Endothelial cell of umbilical vein (primary cell): Measurements from ENCODE around the gene LAMTOR2. TPM values are rescaled to one million over a fixed set of nuclear protein-coding genes. Genes with fewer than 3 reads are reported as not detected.

Experiments
- BruUV-seq: library from RNA; stranded (reverse); fragments of 400-500 nt; replicated peaks from 2 replicates; lab custom pipeline; 2021; lab: Mats Ljungman, UMichigan
- CTCF ChIA-PET: fragments of 300-600, 350-600 bp; sonication (Branson Sonifier 250); formaldehyde crosslinking; loops from one replicate; lab custom pipeline; 2021; ENCODE audit warnings: antibody characterized with exemption, inconsistent platforms; lab: Charles Lee
- POLR2A ChIA-PET: fragments of 300-600, 350-600 bp; sonication (Branson Sonifier 250); formaldehyde crosslinking; loops from one replicate; lab custom pipeline; 2021; ENCODE audit warnings: antibody characterized with exemption, inconsistent platforms; lab: Charles Lee
- DNase-seq: peaks from one replicate; pipeline ENCODE4 v3.0.0-alpha.2; 2011; ENCODE audit warnings: low read depth, low spot score
- FAIRE-seq: peaks from 2 replicates; lab custom pipeline; 2011; peaks lifted over from hg19 to GRCh38; lab: Jason Lieb, UNC
- H2AFZ ChIP-seq: 2 replicates; pipeline ENCODE4 v1.6.0; 2012; ENCODE audit warnings: low read depth, low read length, control low read depth, inconsistent platforms
- H3K27ac ChIP-seq: 2 replicates; pipeline ENCODE4 v1.5.1; 2011; ENCODE audit warnings: low read depth, mild to moderate bottlenecking, control low read depth, low read length, moderate library complexity; ENCODE audit not compliant: insufficient read depth
- H3K27me3 ChIP-seq, 2 experiments: 2 replicates each; pipeline versions ENCODE4 v1.6.0 to v1.6.1; 2011; ENCODE audit warnings: low read length in 2 of 2, mixed read lengths in 1 of 2; ENCODE audit not compliant: control insufficient read depth in 2 of 2, insufficient read depth in 2 of 2
- H3K36me3 ChIP-seq, 2 experiments: 2 replicates in 1 of 2; 3 replicates in 1 of 2; pipeline ENCODE4 v1.5.1; 2011; ENCODE audit warnings: low read length in 2 of 2, mild to moderate bottlenecking in 1 of 2, moderate library complexity in 1 of 2; ENCODE audit not compliant: control insufficient read depth in 2 of 2, insufficient read depth in 2 of 2; ENCODE audit errors: extremely low read depth in 1 of 2
- H3K4me1 ChIP-seq: 3 replicates; pipeline ENCODE4 v1.5.1; 2011; ENCODE audit warnings: mild to moderate bottlenecking, low read length; ENCODE audit not compliant: control insufficient read depth, insufficient read depth; ENCODE audit errors: extremely low read depth
- H3K4me2 ChIP-seq: 2 replicates; pipeline ENCODE4 v1.6.1; 2011; ENCODE audit warnings: low read length, control low read depth, mixed read lengths; ENCODE audit not compliant: insufficient read depth
- H3K4me3 ChIP-seq, 3 experiments: fragments of 200-600 bp in 1 of 3; sonication (generic), shearing (Covaris generic) in 1 of 3; replicated peaks in 1 of 3; 2 replicates each; pipeline ENCODE4 v1.5.1; 2011 to 2016; ENCODE audit warnings: control low read depth in 3 of 3, low read length in 3 of 3, mild to moderate bottlenecking in 2 of 3, inconsistent platforms in 1 of 3, low read depth in 1 of 3, moderate library complexity in 1 of 3; ENCODE audit not compliant: insufficient read depth in 1 of 3
- H3K79me2 ChIP-seq: 2 replicates; pipeline ENCODE4 v1.6.0; 2012; ENCODE audit warnings: low read length, inconsistent platforms; ENCODE audit not compliant: control insufficient read depth, insufficient read depth
- H3K9ac ChIP-seq: replicated peaks from 2 replicates; pipeline ENCODE3; 2011; ENCODE audit warnings: low read length, control low read depth; ENCODE audit not compliant: insufficient read depth; ENCODE audit errors: extremely low read depth
- H3K9me1 ChIP-seq: replicated peaks from 3 replicates; pipeline ENCODE4 v1.6.0; 2011; ENCODE audit warnings: mild to moderate bottlenecking, low read length; ENCODE audit not compliant: control insufficient read depth, insufficient read depth; ENCODE audit errors: extremely low read depth
- H3K9me3 ChIP-seq: replicated peaks from 2 replicates; pipeline ENCODE4 v1.5.1; 2012; ENCODE audit warnings: low read length, inconsistent platforms; ENCODE audit not compliant: control insufficient read depth, insufficient read depth
- H4K20me1 ChIP-seq: replicated peaks from 2 replicates; pipeline ENCODE3; 2011; ENCODE audit warnings: mild to moderate bottlenecking, low read length; ENCODE audit not compliant: control insufficient read depth, insufficient read depth; ENCODE audit errors: extremely low read depth
- EZH2 ChIP-seq: IDR thresholded peaks from 2 replicates; pipeline ENCODE4 v1.6.1; 2012; ENCODE audit warnings: borderline replicate concordance, low read depth, mild to moderate bottlenecking, moderate library complexity, low read length, inconsistent platforms; ENCODE audit not compliant: severe bottlenecking
- FOS ChIP-seq: IDR thresholded peaks from 2 replicates; pipeline ENCODE4 v1.6.1; 2011; ENCODE audit warnings: mild to moderate bottlenecking, low read length, moderate library complexity, borderline replicate concordance; ENCODE audit not compliant: insufficient read depth
- GATA2 ChIP-seq: IDR thresholded peaks from 2 replicates; pipeline ENCODE4 v1.7.0; 2011; ENCODE audit warnings: low read depth, mild to moderate bottlenecking, moderate library complexity, mixed read lengths, low read length; ENCODE audit not compliant: insufficient read length, insufficient read depth
- JUN ChIP-seq: IDR thresholded peaks from 2 replicates; pipeline ENCODE4 v1.6.1; 2011; ENCODE audit warnings: borderline replicate concordance, low read depth; ENCODE audit not compliant: insufficient read length, insufficient read depth
- MYC ChIP-seq: IDR thresholded peaks from one replicate; pipeline ENCODE4 v1.6.1; 2011; ENCODE audit warnings: mild to moderate bottlenecking, low read depth, low read length
- POLR2A ChIP-seq: IDR thresholded peaks from 2 replicates; pipeline ENCODE4 v1.6.1; 2012; ENCODE audit warnings: low read depth, mild to moderate bottlenecking, control low read depth, low read length
- POLR2AphosphoS5 ChIP-seq: IDR thresholded peaks from 2 replicates; pipeline ENCODE4 v1.6.1; 2012; ENCODE audit warnings: low read depth, mild to moderate bottlenecking, control low read depth, low read length, moderate library complexity; ENCODE audit not compliant: insufficient read depth
- dilution Hi-C: fragments of 300-500 bp; cut with MboI; formaldehyde crosslinking; loops from one replicate; pipeline ENCODE4 v1.15.0; 2019; ENCODE audit warnings: low sequenced_read_pairs; ENCODE audit not compliant: extremely low pct_ligation_motif_present
- intact Hi-C: fragments of 100-400 bp; cut with micrococcal nuclease; formaldehyde crosslinking; loops from one replicate; pipeline ENCODE4 v1.10.0; 2022
- polyA plus RNA-seq, 4 experiments: library from polyadenylated mRNA; depleted of rRNA in 3 of 4; stranded (reverse) in 3 of 4; unstranded in 1 of 4; fragments of >200 nt; gene quantifications; 2 replicates each; pipeline versions ENCODE4 v1.2.1 to v1.2.3, GENCODE V29; 2011 to 2012; ENCODE audit warnings: missing spikeins in 1 of 4
- total RNA-seq: library from RNA; stranded (reverse); gene quantifications from 2 replicates; pipeline ENCODE4 v1.2.3, GENCODE V29; 2021
- TF ChIP-seq, protein P1 (sequence below): IDR thresholded peaks from 2 replicates; pipeline ENCODE4 v1.6.1; 2011; ENCODE audit not compliant: insufficient read depth, insufficient read length
- TF ChIP-seq, protein P2 (sequence below), 2 donors: IDR thresholded peaks; 1 replicate in 1 of 2; 2 replicates in 1 of 2; pipeline ENCODE4 v1.5.1; 2011; ENCODE audit warnings: low read length in 2 of 2, mild to moderate bottlenecking in 2 of 2, moderate library complexity in 2 of 2, control low read depth in 1 of 2, inconsistent platforms in 1 of 2, low read depth in 1 of 2; ENCODE audit not compliant: insufficient read depth in 1 of 2; ENCODE audit errors: extremely low read depth in 1 of 2

LAMTOR2 gene
- total and polyA plus RNA-seq, 2 donors (not counting 3 experiments of a cell fraction or from before 2014, with no cell fraction given), result 77.7 to 136 TPM

DNA sequence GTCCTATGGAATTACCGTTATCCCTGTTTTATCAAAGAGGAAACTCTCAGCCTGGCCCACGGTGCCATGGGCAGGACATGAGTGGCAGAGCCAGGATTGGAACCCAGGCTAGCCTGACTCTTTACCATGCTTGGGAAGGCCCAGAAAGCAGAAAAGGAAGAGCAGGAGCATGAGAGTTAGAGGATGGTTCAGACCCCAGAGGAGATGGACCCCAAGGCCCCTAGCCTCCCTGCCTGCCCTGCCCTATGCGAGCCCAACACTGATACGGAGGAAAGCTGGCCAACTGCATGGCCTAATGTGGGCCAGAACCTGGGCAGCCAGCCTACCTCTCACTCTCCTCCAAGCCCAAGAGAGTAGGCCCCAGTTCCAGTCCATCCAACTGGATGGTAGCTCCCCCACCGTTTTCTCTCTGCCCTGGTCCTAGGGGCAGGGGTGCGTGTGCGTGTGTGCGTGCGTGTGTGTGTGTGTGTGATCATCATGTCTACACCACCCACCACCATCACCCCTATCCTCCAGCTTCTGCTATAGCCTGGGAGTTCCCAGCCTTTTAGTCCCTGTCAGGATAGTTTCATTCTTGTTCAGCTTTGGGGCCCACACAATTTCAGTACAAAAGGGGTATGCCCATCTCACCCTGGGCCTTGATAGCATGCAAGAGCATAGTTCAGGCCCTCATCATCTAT, 43.1 kb downstream of the LAMTOR2 start:
- H3K9ac ChIP-seq, result peak overlapping the region; percentile 79
- no peak overlapping the region for H2AFZ ChIP-seq
- dilution Hi-C loops (no loop called here), intact Hi-C loops (loop anchor here (1.0 to 2.0 kb wide), 4 partner anchors 9 to 29 kb away; partner anchors contain the start of gene LMNA)
- peak overlapping the region; percentile 26 for H3K4me2 ChIP-seq
- H3K27ac ChIP-seq, result peak overlapping the region; percentile 92
- H3K4me3 ChIP-seq, result no peak overlapping the region
- no peaks in the 10 kb centered on the region for H4K20me1 ChIP-seq
- no peaks in the 10 kb centered on the region for H3K9me3 ChIP-seq
- no peak for DNase-seq
- no peaks in the 10 kb centered on the region for H3K9me1 ChIP-seq
- BruUV-seq, result TSS peak; percentile 8
- CTCF ChIA-PET, result interaction anchor here (0.7 to 21.0 kb wide), 14 partner anchors 10 to 222 kb away, joined by 3 to 627 read pairs (median 6); partner anchors contain the start of genes LMNA and MEX3A
- FAIRE-seq, result no peak
- TF ChIP-seq GATA2, result no peak
- no peak for TF ChIP-seq POLR2A
- no peak for TF ChIP-seq JUN
- no peak for TF ChIP-seq MYC
- TF ChIP-seq, protein P1, sequence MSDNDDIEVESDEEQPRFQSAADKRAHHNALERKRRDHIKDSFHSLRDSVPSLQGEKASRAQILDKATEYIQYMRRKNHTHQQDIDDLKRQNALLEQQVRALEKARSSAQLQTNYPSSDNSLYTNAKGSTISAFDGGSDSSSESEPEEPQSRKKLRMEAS, result no peak
- TF ChIP-seq POLR2AphosphoS5, result no peak
- no peaks in the 10 kb centered on the region for H3K27me3 ChIP-seq
- peaks cover 44% of the 10 kb centered on the region for H3K4me1 ChIP-seq
- H3K79me2 ChIP-seq, result no peaks in the 10 kb centered on the region
- POLR2A ChIA-PET, result interaction anchor here (0.8 to 1.1 kb wide), 4 partner anchors 9 to 32 kb away, joined by 3 to 8 read pairs (median 4); no protein-coding TSS in a partner anchor
- H3K36me3 ChIP-seq, result peaks cover 0 to 3% of the 10 kb centered on the region in 2 experiments

DNA sequence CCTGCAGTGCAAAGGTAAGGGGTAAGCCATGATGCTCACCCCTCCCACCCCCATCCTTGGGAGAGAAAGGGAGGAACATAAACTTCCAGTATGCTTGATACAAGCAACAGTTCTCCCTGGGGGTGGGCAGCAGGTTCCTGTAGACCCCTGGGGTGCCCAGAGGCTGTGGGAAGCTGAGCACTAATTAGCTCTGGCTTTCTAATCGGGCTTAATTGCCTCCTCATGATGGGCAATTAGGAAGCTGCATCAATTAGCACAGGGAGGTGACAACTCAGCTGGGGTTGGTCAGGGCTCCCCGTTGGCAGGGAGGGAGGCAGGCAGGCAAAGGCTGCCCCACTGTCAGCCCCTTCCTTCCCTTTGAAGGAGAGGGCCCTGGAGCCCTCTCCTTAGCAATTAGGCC, 44.2 kb downstream of the LAMTOR2 start:
- Histone ChIP-seq H3K79me2 (no peaks in the 10 kb centered on the region), H3K9me3 (no peaks in the 10 kb centered on the region), H3K4me3 (no peak overlapping the region), H3K9me1 (no peaks in the 10 kb centered on the region), H3K36me3 (peaks cover 0 to under 1% of the 10 kb centered on the region in 2 experiments), H4K20me1 (no peaks in the 10 kb centered on the region), H3K9ac (no peak overlapping the region), H3K4me2 (no peak overlapping the region), H3K27ac (no peak overlapping the region), H2AFZ (no peak overlapping the region), H3K27me3 (no peaks in the 10 kb centered on the region), H3K4me1 (peaks cover 56% of the 10 kb centered on the region)
- TF ChIP-seq EZH2, result no peak
- TF ChIP-seq GATA2, result no peak
- TF ChIP-seq, protein P2, sequence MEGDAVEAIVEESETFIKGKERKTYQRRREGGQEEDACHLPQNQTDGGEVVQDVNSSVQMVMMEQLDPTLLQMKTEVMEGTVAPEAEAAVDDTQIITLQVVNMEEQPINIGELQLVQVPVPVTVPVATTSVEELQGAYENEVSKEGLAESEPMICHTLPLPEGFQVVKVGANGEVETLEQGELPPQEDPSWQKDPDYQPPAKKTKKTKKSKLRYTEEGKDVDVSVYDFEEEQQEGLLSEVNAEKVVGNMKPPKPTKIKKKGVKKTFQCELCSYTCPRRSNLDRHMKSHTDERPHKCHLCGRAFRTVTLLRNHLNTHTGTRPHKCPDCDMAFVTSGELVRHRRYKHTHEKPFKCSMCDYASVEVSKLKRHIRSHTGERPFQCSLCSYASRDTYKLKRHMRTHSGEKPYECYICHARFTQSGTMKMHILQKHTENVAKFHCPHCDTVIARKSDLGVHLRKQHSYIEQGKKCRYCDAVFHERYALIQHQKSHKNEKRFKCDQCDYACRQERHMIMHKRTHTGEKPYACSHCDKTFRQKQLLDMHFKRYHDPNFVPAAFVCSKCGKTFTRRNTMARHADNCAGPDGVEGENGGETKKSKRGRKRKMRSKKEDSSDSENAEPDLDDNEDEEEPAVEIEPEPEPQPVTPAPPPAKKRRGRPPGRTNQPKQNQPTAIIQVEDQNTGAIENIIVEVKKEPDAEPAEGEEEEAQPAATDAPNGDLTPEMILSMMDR (IDR thresholded peaks at IDR 0.05; ENCODE audit: extremely low read depth in 1 of 2, insufficient read depth in 1 of 2, low read depth in 1 of 2, low read length in 2 of 2), result no peak
- TF ChIP-seq FOS, result no peak
- TF ChIP-seq, protein P1, result no peak
- no peak for TF ChIP-seq POLR2AphosphoS5
- TF ChIP-seq POLR2A, result no peak
- no peak for TF ChIP-seq MYC
- no peak for TF ChIP-seq JUN
- DNase-seq, result no peak
- dilution Hi-C loops, result no loop called here
- ChIA-PET POLR2A (interaction anchor here (2.5 to 3.4 kb wide), 2 partner anchors 16 to 31 kb away, joined by 6 to 14 read pairs; partner anchors contain the start of gene LMNA), CTCF (interaction anchor here (1.1 to 21.0 kb wide), 5 partner anchors 8 to 126 kb away, joined by 3 to 627 read pairs (median 6); partner anchors contain the start of gene LMNA)
- intact Hi-C loops, result no loop called here
- BruUV-seq, result no TSS peak
- no peak for FAIRE-seq
